ENCODE results near the gene ACRBP. TPM values are rescaled to one million over a fixed set of nuclear protein-coding genes. Genes with fewer than 3 reads are reported as not detected.
A peak's percentile ranks its signal among the peaks of the same experiment; 100 is the strongest.

ACRBP gene
- polyA plus RNA-seq, 1 donor from 2014 or later, result 1.6 TPM

DNA sequence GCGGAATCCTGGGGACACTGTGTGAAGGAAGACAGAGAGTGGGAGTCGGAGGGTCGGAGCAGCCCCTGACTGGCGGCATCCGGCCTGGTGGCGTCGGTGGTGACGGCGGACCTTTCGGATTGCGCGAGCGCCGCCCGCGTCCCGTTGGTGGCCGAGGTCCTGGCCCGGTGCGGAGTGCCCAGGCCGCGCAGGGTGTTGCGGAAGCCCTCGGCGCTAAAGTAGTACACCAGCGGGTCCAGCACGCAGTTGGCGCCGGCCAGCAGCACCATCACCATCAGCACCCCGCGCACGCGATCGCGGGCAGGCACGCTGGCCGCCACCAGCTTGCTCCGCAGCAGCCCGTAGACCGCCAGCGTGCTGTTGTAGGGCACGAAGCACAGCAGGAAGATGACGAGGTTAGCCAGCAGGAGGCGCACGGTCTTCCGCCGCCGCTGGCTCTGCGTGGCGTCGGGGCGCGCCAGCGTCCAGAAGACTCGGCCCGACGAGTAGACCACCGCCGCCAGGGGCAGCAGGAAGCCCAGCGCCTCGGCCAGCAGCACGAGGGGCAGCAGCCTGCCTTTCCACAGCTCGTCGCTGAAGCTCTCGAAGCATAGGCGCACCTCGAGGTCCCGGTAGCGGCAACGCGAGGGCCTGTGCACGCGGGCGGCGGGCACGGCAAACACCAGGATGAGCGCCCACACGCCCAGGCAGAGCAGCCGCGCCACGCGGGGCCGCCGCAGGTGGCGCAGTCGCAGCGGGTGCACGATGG lies 26.9 kb downstream of the ACRBP start:
- Histone ChIP-seq H3K9ac (ENCODE audit: low read length) (no peak overlapping the region), H3K36me3 (ENCODE audit: insufficient read depth, low read length) (no peaks in the 10 kb centered on the region), H2AFZ (ENCODE audit: low read depth, low read length) (no peak overlapping the region), H3K27ac (ENCODE audit: low read length) (no peak overlapping the region), H3K9me3 (ENCODE audit: low read length) (no peaks in the 10 kb centered on the region), H3K27me3 (ENCODE audit: insufficient read depth, low read depth, low read length) (no peaks in the 10 kb centered on the region), H3K9me2 (ENCODE audit: insufficient read depth, low read length) (no peaks in the 10 kb centered on the region), H4K20me1 (ENCODE audit: insufficient read depth) (no peaks in the 10 kb centered on the region), H3K79me2 (replicated peaks; ENCODE audit: insufficient read depth, low read length) (no peaks in the 10 kb centered on the region), H3K4me3 (ENCODE audit: low read length) (no peak overlapping the region), H3F3A (ENCODE audit: insufficient read depth, low read length, poor library complexity, severe bottlenecking) (peaks cover 6% of the 10 kb centered on the region), H3K4me2 (ENCODE audit: low read length) (no peak overlapping the region)
- TF ChIP-seq RAD21 (conservative IDR thresholded peaks at IDR 0.05), result no peak
- TF ChIP-seq SMC3 (conservative IDR thresholded peaks at IDR 0.05; ENCODE audit: poor library complexity), result no peak

DNA sequence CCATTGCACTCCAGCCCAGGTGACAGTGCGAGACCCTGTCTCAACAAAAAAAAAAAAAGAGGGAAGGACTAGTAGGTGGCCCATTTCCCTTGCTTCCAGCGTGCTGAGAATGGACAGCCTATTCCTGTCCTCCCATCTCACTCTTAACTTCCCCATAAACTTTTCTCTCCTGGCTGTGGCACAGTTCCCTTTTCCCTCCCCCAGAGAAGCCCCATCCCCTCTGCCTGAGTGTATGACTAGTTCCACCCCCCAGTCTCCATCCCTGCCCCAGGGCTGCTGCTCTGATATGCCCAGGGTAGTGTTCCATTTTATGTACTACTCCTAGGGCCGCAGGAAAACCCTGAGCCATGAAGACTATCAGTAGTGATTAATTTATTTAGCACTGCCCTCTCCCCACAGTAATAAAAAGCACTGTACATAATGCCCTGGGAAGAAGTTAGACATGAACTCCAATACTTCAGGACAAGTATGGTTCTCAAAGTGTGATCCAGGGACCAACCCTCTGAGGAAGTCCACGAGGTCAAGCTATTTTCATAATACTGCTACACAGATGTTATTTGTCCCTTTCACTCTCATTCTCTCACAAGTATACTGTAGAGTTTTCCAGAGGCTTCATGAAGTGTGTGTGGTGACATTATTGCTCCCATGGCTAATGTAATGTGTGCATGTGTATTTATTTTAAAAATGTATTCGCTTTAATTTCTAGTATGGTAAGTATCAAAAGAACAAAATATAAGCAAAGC lies 28.6 kb downstream of the ACRBP start:
- Histone ChIP-seq H3K9me3 (ENCODE audit: low read length) (no peaks in the 10 kb centered on the region), H3K4me2 (ENCODE audit: low read length) (no peak overlapping the region), H3K4me3 (ENCODE audit: low read length) (no peak overlapping the region), H3K9ac (ENCODE audit: low read length) (no peak overlapping the region), H4K20me1 (ENCODE audit: insufficient read depth) (no peaks in the 10 kb centered on the region), H2AFZ (ENCODE audit: low read depth, low read length) (no peak overlapping the region), H3K36me3 (ENCODE audit: insufficient read depth, low read length) (no peaks in the 10 kb centered on the region), H3K79me2 (replicated peaks; ENCODE audit: insufficient read depth, low read length) (no peaks in the 10 kb centered on the region), H3K27ac (ENCODE audit: low read length) (no peak overlapping the region), H3F3A (ENCODE audit: insufficient read depth, low read length, poor library complexity, severe bottlenecking) (peaks cover 12% of the 10 kb centered on the region), H3K27me3 (ENCODE audit: insufficient read depth, low read depth, low read length) (no peaks in the 10 kb centered on the region), H3K9me2 (ENCODE audit: insufficient read depth, low read length) (no peaks in the 10 kb centered on the region)
- TF ChIP-seq, protein P1, sequence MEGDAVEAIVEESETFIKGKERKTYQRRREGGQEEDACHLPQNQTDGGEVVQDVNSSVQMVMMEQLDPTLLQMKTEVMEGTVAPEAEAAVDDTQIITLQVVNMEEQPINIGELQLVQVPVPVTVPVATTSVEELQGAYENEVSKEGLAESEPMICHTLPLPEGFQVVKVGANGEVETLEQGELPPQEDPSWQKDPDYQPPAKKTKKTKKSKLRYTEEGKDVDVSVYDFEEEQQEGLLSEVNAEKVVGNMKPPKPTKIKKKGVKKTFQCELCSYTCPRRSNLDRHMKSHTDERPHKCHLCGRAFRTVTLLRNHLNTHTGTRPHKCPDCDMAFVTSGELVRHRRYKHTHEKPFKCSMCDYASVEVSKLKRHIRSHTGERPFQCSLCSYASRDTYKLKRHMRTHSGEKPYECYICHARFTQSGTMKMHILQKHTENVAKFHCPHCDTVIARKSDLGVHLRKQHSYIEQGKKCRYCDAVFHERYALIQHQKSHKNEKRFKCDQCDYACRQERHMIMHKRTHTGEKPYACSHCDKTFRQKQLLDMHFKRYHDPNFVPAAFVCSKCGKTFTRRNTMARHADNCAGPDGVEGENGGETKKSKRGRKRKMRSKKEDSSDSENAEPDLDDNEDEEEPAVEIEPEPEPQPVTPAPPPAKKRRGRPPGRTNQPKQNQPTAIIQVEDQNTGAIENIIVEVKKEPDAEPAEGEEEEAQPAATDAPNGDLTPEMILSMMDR (IDR thresholded peaks at IDR 0.05; ENCODE audit: poor library complexity, severe bottlenecking), result no peak
- no peak for TF ChIP-seq POLR2AphosphoS5 (IDR thresholded peaks at IDR 0.05)

DNA sequence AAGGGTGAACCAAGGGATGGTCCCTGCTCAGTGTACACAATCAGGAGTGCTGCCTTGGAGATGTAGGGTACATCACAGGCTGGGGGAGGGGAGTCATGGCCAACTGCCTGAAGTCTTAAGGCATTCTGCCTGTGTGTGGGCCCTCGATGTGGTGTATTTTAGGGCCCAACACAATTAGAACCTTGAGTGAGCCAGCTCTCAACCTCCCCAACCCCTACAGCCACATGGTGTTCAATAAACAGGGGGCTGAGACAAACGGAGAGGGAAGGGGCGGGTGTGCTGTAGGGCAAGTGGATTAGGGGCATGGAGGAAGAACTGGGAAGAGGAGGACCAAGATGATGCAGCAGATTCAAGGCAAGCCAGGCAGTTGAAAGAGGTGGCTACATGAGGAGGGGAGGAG lies 31.4 kb downstream of the ACRBP start:
- H3K79me2 ChIP-seq (replicated peaks; ENCODE audit: insufficient read depth, low read length), result no peaks in the 10 kb centered on the region
- no peak overlapping the region for H3K9ac ChIP-seq (ENCODE audit: low read length)
- no peaks in the 10 kb centered on the region for H3K9me2 ChIP-seq (ENCODE audit: insufficient read depth, low read length)
- no peak overlapping the region for H2AFZ ChIP-seq (ENCODE audit: low read depth, low read length)
- H3K4me3 ChIP-seq (ENCODE audit: low read length), result no peak overlapping the region
- no peak overlapping the region for H3K4me2 ChIP-seq (ENCODE audit: low read length)
- peaks cover 20% of the 10 kb centered on the region for H3F3A ChIP-seq (ENCODE audit: insufficient read depth, low read length, poor library complexity, severe bottlenecking)
- no peaks in the 10 kb centered on the region for H3K9me3 ChIP-seq (ENCODE audit: low read length)
- TF ChIP-seq RAD21 (conservative IDR thresholded peaks at IDR 0.05), result no peak
- peak overlapping the region; percentile 12 for H3K27ac ChIP-seq (ENCODE audit: low read length)
- no peaks in the 10 kb centered on the region for H4K20me1 ChIP-seq (ENCODE audit: insufficient read depth)
- no peaks in the 10 kb centered on the region for H3K27me3 ChIP-seq (ENCODE audit: insufficient read depth, low read depth, low read length)
- H3K36me3 ChIP-seq (ENCODE audit: insufficient read depth, low read length), result no peaks in the 10 kb centered on the region

DNA sequence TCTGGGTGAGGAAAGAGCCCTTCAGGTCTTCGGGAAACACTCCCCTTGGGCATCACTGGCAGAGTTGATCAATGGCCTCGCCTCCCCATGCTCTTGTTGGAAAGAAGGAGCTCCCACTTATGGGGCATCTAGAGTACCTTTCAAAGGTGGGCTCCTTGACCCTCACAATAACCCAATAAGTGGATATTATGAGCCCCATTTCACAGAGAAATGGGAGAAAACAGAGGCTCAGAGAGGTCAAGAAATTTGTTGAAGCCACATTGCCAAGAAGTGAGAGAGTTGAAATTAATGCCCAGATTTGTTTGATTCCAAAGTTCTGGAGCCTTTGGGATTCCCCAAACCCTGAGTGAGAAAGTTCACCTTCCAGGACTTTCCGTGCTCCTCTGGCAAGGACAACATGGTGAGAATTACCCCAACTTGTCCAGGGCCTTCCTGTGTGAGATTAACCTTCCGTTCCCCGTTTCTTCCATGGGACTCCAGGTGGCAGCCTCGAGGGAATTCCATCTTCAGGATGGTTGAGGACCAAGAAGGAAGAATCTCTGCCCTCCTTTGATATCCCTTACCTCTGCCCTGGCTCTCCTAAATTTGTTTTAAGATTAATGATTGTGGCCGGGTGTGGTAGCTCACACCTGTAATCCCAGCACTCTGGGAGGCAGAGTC lies 32.6 kb downstream of the ACRBP start:
- H4K20me1 ChIP-seq (ENCODE audit: insufficient read depth), result no peaks in the 10 kb centered on the region
- no peaks in the 10 kb centered on the region for H3K36me3 ChIP-seq (ENCODE audit: insufficient read depth, low read length)
- no peak overlapping the region for H3K4me2 ChIP-seq (ENCODE audit: low read length)
- H3K27me3 ChIP-seq (ENCODE audit: insufficient read depth, low read depth, low read length), result no peaks in the 10 kb centered on the region
- no peaks in the 10 kb centered on the region for H3K9me2 ChIP-seq (ENCODE audit: insufficient read depth, low read length)
- H3F3A ChIP-seq (ENCODE audit: insufficient read depth, low read length, poor library complexity, severe bottlenecking), result peaks cover 20% of the 10 kb centered on the region
- H3K79me2 ChIP-seq (replicated peaks; ENCODE audit: insufficient read depth, low read length), result no peaks in the 10 kb centered on the region
- no peak for TF ChIP-seq EP300 (conservative IDR thresholded peaks at IDR 0.05; ENCODE audit: poor library complexity, severe bottlenecking)
- TF ChIP-seq TAF1 (IDR thresholded peaks at IDR 0.05; ENCODE audit: low read depth), result peak; percentile 29
- peak overlapping the region; percentile 94 for H3K27ac ChIP-seq (ENCODE audit: low read length)
- H3K9ac ChIP-seq (ENCODE audit: low read length), result peak overlapping the region; percentile 81
- H3K9me3 ChIP-seq (ENCODE audit: low read length), result no peaks in the 10 kb centered on the region
- H3K4me3 ChIP-seq (ENCODE audit: low read length), result no peak overlapping the region
- peak overlapping the region; percentile 66 for H2AFZ ChIP-seq (ENCODE audit: low read depth, low read length)

All from neural cell (in vitro differentiated cells).